Liver (tissue), 9 donors: Measurements from ENCODE around the gene TAMALIN. TPM values are rescaled to one million over a fixed set of nuclear protein-coding genes. Genes with fewer than 3 reads are reported as not detected.
A peak's percentile ranks its signal among the peaks of the same experiment; 100 is the strongest.

ENCODE experiments used
- DNase-seq: peaks from one replicate; pipeline ENCODE4 v3.0.0-alpha.2; 2017; ENCODE audit warnings: low spot score
- H3K27ac ChIP-seq, 2 donors: one replicate each; pipeline ENCODE4 v1.7.0; 2013; ENCODE audit warnings: inconsistent platforms in 2 of 2, low read length in 2 of 2, control low read depth in 1 of 2, low read depth in 1 of 2, mild to moderate bottlenecking in 1 of 2
- H3K27me3 ChIP-seq, 4 donors: one replicate each; pipeline versions ENCODE4 v1.6.1 to v1.7.0; 2013; ENCODE audit warnings: low read length in 3 of 4, inconsistent platforms in 1 of 4, mild to moderate bottlenecking in 1 of 4, moderate library complexity in 1 of 4; ENCODE audit not compliant: control insufficient read depth in 4 of 4, insufficient read depth in 4 of 4
- H3K36me3 ChIP-seq, 4 donors: one replicate each; pipeline versions ENCODE4 v1.6.1 to v1.7.0; 2013; ENCODE audit warnings: low read length in 3 of 4, mild to moderate bottlenecking in 3 of 4, low read depth in 1 of 4, moderate library complexity in 1 of 4; ENCODE audit not compliant: control insufficient read depth in 4 of 4, insufficient read depth in 3 of 4
- H3K4me1 ChIP-seq, 4 donors: one replicate each; pipeline versions ENCODE4 v1.6.1 to v1.7.0; 2013; ENCODE audit warnings: low read length in 3 of 4, mild to moderate bottlenecking in 3 of 4, moderate library complexity in 1 of 4; ENCODE audit not compliant: control insufficient read depth in 4 of 4, insufficient read depth in 4 of 4
- H3K4me3 ChIP-seq, 3 donors: one replicate each; pipeline versions ENCODE4 v1.6.1 to v1.7.0; 2013; ENCODE audit warnings: low read length in 3 of 3, control low read depth in 1 of 3, low read depth in 1 of 3, mild to moderate bottlenecking in 1 of 3
- H3K9ac ChIP-seq, 2 donors: one replicate each; pipeline ENCODE4 v1.7.0; 2013; ENCODE audit warnings: low read length in 2 of 2, mild to moderate bottlenecking in 2 of 2, moderate library complexity in 2 of 2, control low read depth in 1 of 2, low read depth in 1 of 2
- H3K9me3 ChIP-seq, 4 donors: one replicate each; pipeline versions ENCODE4 v1.6.1 to v1.7.0; 2013; ENCODE audit warnings: low read length in 3 of 4; ENCODE audit not compliant: control insufficient read depth in 4 of 4
- ATF3 ChIP-seq: IDR thresholded peaks from 2 replicates; pipeline ENCODE4 v1.6.1; 2016; ENCODE audit warnings: antibody characterized with exemption
- CTCF ChIP-seq: fragments of 150-350 bp; IDR thresholded peaks from 2 replicates; pipeline ENCODE4 v1.5.1; 2017; ENCODE audit warnings: improper control_type of control experiment, low read depth, low read length; ENCODE audit not compliant: missing input control
- HNF4A ChIP-seq, 2 donors: conservative IDR thresholded peaks; 2 replicates each; pipeline ENCODE4 v1.6.1; 2016; ENCODE audit warnings: antibody characterized with exemption in 2 of 2, mild to moderate bottlenecking in 2 of 2
- MAX ChIP-seq: IDR thresholded peaks from 2 replicates; pipeline ENCODE4 v1.6.1; 2016; ENCODE audit warnings: antibody characterized with exemption
- NR2F2 ChIP-seq: IDR thresholded peaks from 2 replicates; pipeline ENCODE4 v1.6.1; 2016; ENCODE audit warnings: antibody characterized with exemption
- RXRA ChIP-seq, 2 donors: IDR thresholded peaks; 2 replicates each; pipeline ENCODE4 v1.6.1; 2017 to 2018; ENCODE audit warnings: antibody characterized with exemption in 2 of 2, mild to moderate bottlenecking in 1 of 2
- SP1 ChIP-seq: IDR thresholded peaks from 2 replicates; pipeline ENCODE4 v1.6.1; 2018; ENCODE audit warnings: antibody characterized with exemption, mild to moderate bottlenecking
- YY1 ChIP-seq: IDR thresholded peaks from 2 replicates; pipeline ENCODE4 v1.6.1; 2016; ENCODE audit warnings: antibody characterized with exemption, mild to moderate bottlenecking
- WGBS: extraction: QIAGEN DNeasy Blood & Tissue Kit; methylation state at CpG from one replicate; pipeline ENCODE4 v1.1.7; 2013; 5-methylcytosine and 5-hydroxymethylcytosine counted together
- polyA plus RNA-seq, 2 donors: library from polyadenylated mRNA; stranded (reverse) in 1 of 2; unstranded in 1 of 2; fragments of 200-250 nt in 1 of 2; fragments of >200 nt in 1 of 2; fragmentation: Nextera tagmentation in 1 of 2; extraction: Ambion mirVana in 1 of 2; gene quantifications; one replicate each; pipeline versions ENCODE4 v1.2.1 to v1.2.3, GENCODE V29; 2013 to 2015
- total RNA-seq, 2 donors: library from RNA; depleted of rRNA; stranded (reverse); fragments of >200 nt; gene quantifications; one replicate each; pipeline ENCODE4 v1.2.3, GENCODE V29; 2014
- donor health status: healthy.
- donor health status: healthy.
- donor health status: healthy.
- donor health status: healthy.
- donor health status: healthy.

The TAMALIN gene
- total and polyA plus RNA-seq, 4 donors: 1.1 to 9.9 (median 2.5) TPM

- Histone ChIP-seq H3K36me3 (no peaks in the 10 kb centered on the region), H3K4me3 (peak overlapping the region in 1 of 3 donors; percentile 53), H3K27ac (no peak overlapping the region), H3K27me3 (peaks cover 0 to 3% (median 0%) of the 10 kb centered on the region in 4 donors), H3K9me3 (no peaks in the 10 kb centered on the region), H3K9ac (peak overlapping the region in 1 of 2 donors; percentile 22), H3K4me1 (peaks cover 6 to 12% (median 8%) of the 10 kb centered on the region in 4 donors)
- TF ChIP-seq HNF4A (conservative IDR thresholded peaks at IDR 0.05) (no peak), ATF3 (no peak), CTCF (no peak), SP1 (peak; percentile 8)
- WGBS: 25% methylated on average over 28 of the region's 28 CpGs
- no peak for DNase-seq
These were observed 643 bp upstream of the TAMALIN start for GRCh38 chr12:52005903-52006703.

GRCh38 chr12:52007158-52007921 lies 594 bp downstream of the TAMALIN start:
- H3K27me3 ChIP-seq: peaks cover 0 to 3% (median 0%) of the 10 kb centered on the region in 4 donors
- H3K36me3 ChIP-seq: no peaks in the 10 kb centered on the region
- H3K9ac ChIP-seq: peak overlapping the region in 1 of 2 donors; percentile 22
- H3K4me3 ChIP-seq: peak overlapping the region in 2 of 3 donors; percentile 52 to 53
- TF ChIP-seq NR2F2 (peak; percentile 49), HNF4A (conservative IDR thresholded peaks at IDR 0.05) (no peak), MAX (no peak), CTCF (no peak), YY1 (no peak), RXRA (IDR thresholded peaks at IDR 0.05) (no peak), SP1 (peak; percentile 18)
- peak overlapping the region; percentile 79 to 84 for H3K27ac ChIP-seq
- WGBS: 18% methylated on average over 72 of the region's 72 CpGs
- DNase-seq: no peak
- peaks cover 6 to 12% (median 8%) of the 10 kb centered on the region in 4 donors for H3K4me1 ChIP-seq
- no peaks in the 10 kb centered on the region for H3K9me3 ChIP-seq
